GM19397 (cell line): ENCODE measurements around the gene KCNC3.

Source experiments
- ATAC-seq: cut with Tn5 transposase; IDR thresholded peaks from one replicate; pipeline ENCODE4 v1.9.1; 2021; ENCODE audit warnings: mild to moderate bottlenecking, moderate library complexity; ENCODE audit not compliant: unreplicated experiment

The KCNC3 gene

GRCh38 chr19:50312967-50313811, 16.0 kb downstream of the KCNC3 start:
- ATAC-seq = no peak

- ATAC-seq = no peak
Observed at GRCh38 chr19:50311723-50312635, 17.2 kb downstream of the KCNC3 start.

- no peak for ATAC-seq
Observed at GRCh38 chr19:50310759-50311465, 18.3 kb downstream of the KCNC3 start.

- no peak for ATAC-seq
Observed at GRCh38 chr19:50309396-50310125, 19.6 kb downstream of the KCNC3 start.

- no peak for ATAC-seq
Observed at GRCh38 chr19:50308991-50309390, 20.2 kb downstream of the KCNC3 start.

GRCh38 chr19:50303558-50303957, 25.6 kb downstream of the KCNC3 start:
- ATAC-seq = no peak

GRCh38 chr19:50301607-50301971, 27.6 kb downstream of the KCNC3 start:
- no peak for ATAC-seq

GRCh38 chr19:50300814-50301606, 28.2 kb downstream of the KCNC3 start:
- no peak for ATAC-seq

- ATAC-seq = no peak
Observed at GRCh38 chr19:50300051-50300450, 29.1 kb downstream of the KCNC3 start.

GRCh38 chr19:50293263-50294004, 35.7 kb downstream of the KCNC3 start:
- ATAC-seq = no peak

- ATAC-seq = no peak
Observed at GRCh38 chr19:50292216-50292827, 36.9 kb downstream of the KCNC3 start.

GRCh38 chr19:50290775-50291174, 38.4 kb downstream of the KCNC3 start:
- ATAC-seq = no peak

GRCh38 chr19:50290011-50290410, 39.2 kb downstream of the KCNC3 start:
- ATAC-seq = no peak

GRCh38 chr19:50288954-50289353, 40.2 kb downstream of the KCNC3 start:
- ATAC-seq = no peak

GRCh38 chr19:50287331-50287730, 41.8 kb downstream of the KCNC3 start:
- no peak for ATAC-seq

- ATAC-seq = no peak
Observed at GRCh38 chr19:50286443-50286842, 42.7 kb downstream of the KCNC3 start.

- no peak for ATAC-seq
Observed at GRCh38 chr19:50285833-50286232, 43.3 kb downstream of the KCNC3 start.

- no peak for ATAC-seq
Observed at GRCh38 chr19:50281491-50281890, 47.7 kb downstream of the KCNC3 start.

GRCh38 chr19:50280983-50281382, 48.2 kb downstream of the KCNC3 start:
- no peak for ATAC-seq
